ENCODE data around the gene PTTG1IP. TPM values are rescaled to one million over a fixed set of nuclear protein-coding genes. Genes with fewer than 3 reads are reported as not detected.
A peak's percentile ranks its signal among the peaks of the same experiment; 100 is the strongest.

Gene PTTG1IP
- total and polyA plus RNA-seq, 2 of the 4 experiments (the other 2 are of a cell fraction): 167 to 194 TPM

GRCh38 chr21:44897326-44898010 lies 24.0 kb upstream of the PTTG1IP start:
- POLR2A ChIA-PET (ENCODE audit: unreplicated experiment): no interaction called here
- TF ChIP-seq, protein P1, sequence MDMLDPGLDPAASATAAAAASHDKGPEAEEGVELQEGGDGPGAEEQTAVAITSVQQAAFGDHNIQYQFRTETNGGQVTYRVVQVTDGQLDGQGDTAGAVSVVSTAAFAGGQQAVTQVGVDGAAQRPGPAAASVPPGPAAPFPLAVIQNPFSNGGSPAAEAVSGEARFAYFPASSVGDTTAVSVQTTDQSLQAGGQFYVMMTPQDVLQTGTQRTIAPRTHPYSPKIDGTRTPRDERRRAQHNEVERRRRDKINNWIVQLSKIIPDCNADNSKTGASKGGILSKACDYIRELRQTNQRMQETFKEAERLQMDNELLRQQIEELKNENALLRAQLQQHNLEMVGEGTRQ (IDR thresholded peaks at IDR 0.05; ENCODE audit: low read depth, low read length): no peak
- TF ChIP-seq MAFK (IDR thresholded peaks at IDR 0.05; ENCODE audit: low read depth, low read length): no peak
- TF ChIP-seq SMC3 (IDR thresholded peaks at IDR 0.05; ENCODE audit: low read depth, low read length): no peak
- no peak for TF ChIP-seq RAD21 (IDR thresholded peaks at IDR 0.05; ENCODE audit: low read length)
- TF ChIP-seq RCOR1 (IDR thresholded peaks at IDR 0.05; ENCODE audit: insufficient replicate concordance, low read length): no peak
- TF ChIP-seq MXI1 (IDR thresholded peaks at IDR 0.05; ENCODE audit: borderline replicate concordance, low read depth, low read length): no peak
- no peak for TF ChIP-seq RFX5 (IDR thresholded peaks at IDR 0.05; ENCODE audit: low read depth, low read length)
- no peak for TF ChIP-seq BHLHE40 (IDR thresholded peaks at IDR 0.05; ENCODE audit: low read depth, low read length)
- no peak for TF ChIP-seq CEBPB (IDR thresholded peaks at IDR 0.05; ENCODE audit: low read depth, low read length)
- TF ChIP-seq POLR2A (IDR thresholded peaks at IDR 0.05; ENCODE audit: low read depth, low read length): no peak
- TF ChIP-seq MAZ (IDR thresholded peaks at IDR 0.05; ENCODE audit: borderline replicate concordance, low read depth, low read length): no peak
- TF ChIP-seq, protein P2, sequence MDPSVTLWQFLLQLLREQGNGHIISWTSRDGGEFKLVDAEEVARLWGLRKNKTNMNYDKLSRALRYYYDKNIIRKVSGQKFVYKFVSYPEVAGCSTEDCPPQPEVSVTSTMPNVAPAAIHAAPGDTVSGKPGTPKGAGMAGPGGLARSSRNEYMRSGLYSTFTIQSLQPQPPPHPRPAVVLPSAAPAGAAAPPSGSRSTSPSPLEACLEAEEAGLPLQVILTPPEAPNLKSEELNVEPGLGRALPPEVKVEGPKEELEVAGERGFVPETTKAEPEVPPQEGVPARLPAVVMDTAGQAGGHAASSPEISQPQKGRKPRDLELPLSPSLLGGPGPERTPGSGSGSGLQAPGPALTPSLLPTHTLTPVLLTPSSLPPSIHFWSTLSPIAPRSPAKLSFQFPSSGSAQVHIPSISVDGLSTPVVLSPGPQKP (IDR thresholded peaks at IDR 0.05; ENCODE audit: borderline replicate concordance, low read depth, low read length): no peak
- TF ChIP-seq, protein P3, sequence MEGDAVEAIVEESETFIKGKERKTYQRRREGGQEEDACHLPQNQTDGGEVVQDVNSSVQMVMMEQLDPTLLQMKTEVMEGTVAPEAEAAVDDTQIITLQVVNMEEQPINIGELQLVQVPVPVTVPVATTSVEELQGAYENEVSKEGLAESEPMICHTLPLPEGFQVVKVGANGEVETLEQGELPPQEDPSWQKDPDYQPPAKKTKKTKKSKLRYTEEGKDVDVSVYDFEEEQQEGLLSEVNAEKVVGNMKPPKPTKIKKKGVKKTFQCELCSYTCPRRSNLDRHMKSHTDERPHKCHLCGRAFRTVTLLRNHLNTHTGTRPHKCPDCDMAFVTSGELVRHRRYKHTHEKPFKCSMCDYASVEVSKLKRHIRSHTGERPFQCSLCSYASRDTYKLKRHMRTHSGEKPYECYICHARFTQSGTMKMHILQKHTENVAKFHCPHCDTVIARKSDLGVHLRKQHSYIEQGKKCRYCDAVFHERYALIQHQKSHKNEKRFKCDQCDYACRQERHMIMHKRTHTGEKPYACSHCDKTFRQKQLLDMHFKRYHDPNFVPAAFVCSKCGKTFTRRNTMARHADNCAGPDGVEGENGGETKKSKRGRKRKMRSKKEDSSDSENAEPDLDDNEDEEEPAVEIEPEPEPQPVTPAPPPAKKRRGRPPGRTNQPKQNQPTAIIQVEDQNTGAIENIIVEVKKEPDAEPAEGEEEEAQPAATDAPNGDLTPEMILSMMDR (conservative IDR thresholded peaks at IDR 0.05; ENCODE audit: low read depth, low read length): no peak
- no peak for TF ChIP-seq NFE2L2 (IDR thresholded peaks at IDR 0.05; ENCODE audit: low read depth, low read length)
- Histone ChIP-seq H3K56ac (ENCODE audit: extremely low read depth, insufficient read depth, low read length) (no peak overlapping the region), H3K4me3 (ENCODE audit: insufficient read depth, low read depth, low read length) (no peak overlapping the region), H3K23ac (ENCODE audit: low read depth, low read length) (no peak overlapping the region), H2AFZ (replicated peaks; ENCODE audit: low read length, poor library complexity) (no peak overlapping the region), H3K4me2 (ENCODE audit: low read depth, low read length) (no peak overlapping the region), H3K18ac (ENCODE audit: low read depth, low read length) (no peak overlapping the region), H3K4ac (ENCODE audit: low read depth, low read length) (no peak overlapping the region), H4K5ac (ENCODE audit: low read depth, low read length) (no peak overlapping the region), H3K27ac (ENCODE audit: insufficient read depth, low read length) (no peak overlapping the region), H4K8ac (ENCODE audit: low read depth in 2 of 2, low read length in 2 of 2) (no peak overlapping the region), H2AK5ac (ENCODE audit: low read depth, low read length) (no peak overlapping the region), H3K36me3 (ENCODE audit: control insufficient read depth, insufficient read depth, low read length) (no peaks in the 10 kb centered on the region), H2BK120ac (ENCODE audit: low read depth, low read length) (no peak overlapping the region), H3K9me3 (ENCODE audit: control insufficient read depth, insufficient read depth, low read length) (no peaks in the 10 kb centered on the region), H2BK20ac (ENCODE audit: low read depth, low read length) (no peak overlapping the region), H3K14ac (replicated peaks; ENCODE audit: low read depth, low read length) (no peak overlapping the region), H3K4me1 (ENCODE audit: control insufficient read depth, insufficient read depth, low read length) (no peaks in the 10 kb centered on the region), H3K9me1 (ENCODE audit: insufficient read depth, low read length) (0 out of 2 replicates have a peak, but pooled peaks cover 7% of the 10 kb centered on the region), H3K27me3 (ENCODE audit: control insufficient read depth, insufficient read depth, low read length) (peaks cover 74% of the 10 kb centered on the region), H4K20me1 (ENCODE audit: insufficient read depth, low read length) (no peaks in the 10 kb centered on the region), H3K9ac (ENCODE audit: low read depth, low read length) (no peak overlapping the region), H4K91ac (ENCODE audit: insufficient read depth, low read depth, low read length) (no peak overlapping the region), H2AK9ac (replicated peaks; ENCODE audit: low read depth, low read length, poor library complexity) (peak overlapping the region; percentile 33), H2BK5ac (ENCODE audit: low read depth, low read length, poor library complexity, severe bottlenecking) (no peak overlapping the region), H3K79me1 (ENCODE audit: low read depth in 1 of 2, low read length in 2 of 2) (no peaks in the 10 kb centered on the region), H2BK15ac (ENCODE audit: low read depth, low read length) (no peak overlapping the region)
- dilution Hi-C loops (cut with HindIII; ENCODE audit: low sequenced_read_pairs, unreplicated experiment): no loop called here
- WGBS, 2 experiments (ENCODE audit: extremely low coverage in 2 of 2, insufficient read length in 1 of 2): no CpG with 5 or more reads among the region's 21 CpGs
- CTCF ChIA-PET: no interaction called here
- ATAC-seq (ENCODE audit: low read depth) (no peak), DNase-seq (no peak)
- BruUV-seq (replicated peaks): no TSS peak
- in situ Hi-C loops (cut with MboI; ENCODE audit: low sequenced_read_pairs): no loop called here
- intact Hi-C loops (cut with micrococcal nuclease): no loop called here

All from IMR-90 (cell line).